Fibroblast of pulmonary artery (primary cell): ENCODE measurements around the gene DDR2.

Experiments
- DNase-seq: peaks from one replicate; pipeline ENCODE4 v3.0.0-alpha.2; 2010; ENCODE audit warnings: low read depth
- H3K4me3 ChIP-seq: replicated peaks from 2 replicates; pipeline ENCODE4 v1.5.1; 2011; ENCODE audit warnings: low read depth, mild to moderate bottlenecking, control low read depth, low read length, moderate library complexity
- CTCF ChIP-seq: IDR thresholded peaks from 2 replicates; pipeline ENCODE4 v1.5.1; 2011; ENCODE audit warnings: mild to moderate bottlenecking, control low read depth, low read length, inconsistent platforms; ENCODE audit errors: missing control alignments

DDR2 gene

GRCh38 chr1:162619076-162619475 lies 13.2 kb upstream of the DDR2 start:
- no peak for DNase-seq
- H3K4me3 ChIP-seq: no peak overlapping the region
- no peak for TF ChIP-seq CTCF

GRCh38 chr1:162621256-162621655 lies 11.0 kb upstream of the DDR2 start:
- no peak for TF ChIP-seq CTCF
- H3K4me3 ChIP-seq: no peak overlapping the region
- DNase-seq: no peak

GRCh38 chr1:162625679-162626078 lies 6.6 kb upstream of the DDR2 start:
- DNase-seq: no peak
- H3K4me3 ChIP-seq: no peak overlapping the region
- TF ChIP-seq CTCF: no peak

- H3K4me3 ChIP-seq: no peak overlapping the region
Observed at GRCh38 chr1:162626094-162626493, 6.2 kb upstream of the DDR2 start.

GRCh38 chr1:162626761-162627160 lies 5.5 kb upstream of the DDR2 start:
- TF ChIP-seq CTCF: no peak
- H3K4me3 ChIP-seq: peak overlapping the region; percentile 13
- DNase-seq: no peak

More at GRCh38 chr1:162626094-162626493, 6.2 kb upstream of the DDR2 start:
- DNase-seq: no peak
- TF ChIP-seq CTCF: no peak

GRCh38 chr1:162627662-162628296 lies 4.5 kb upstream of the DDR2 start:
- peak; percentile 63 for TF ChIP-seq CTCF
- peak; percentile 66 for DNase-seq
- no peak overlapping the region for H3K4me3 ChIP-seq

- no peak overlapping the region for H3K4me3 ChIP-seq
- no peak for DNase-seq
- TF ChIP-seq CTCF: no peak
Observed at GRCh38 chr1:162629077-162629627, 3.1 kb upstream of the DDR2 start.
